Mesodermal cell (in vitro differentiated cells): ENCODE data around the gene SSBP2.
A peak's percentile ranks its signal among the peaks of the same experiment; 100 is the strongest.

ENCODE experiments used
- H3K27ac ChIP-seq: 2 replicates; pipeline ENCODE4 v1.7.0; 2013; ENCODE audit warnings: mild to moderate bottlenecking, low read depth, low read length, moderate library complexity; ENCODE audit not compliant: severe bottlenecking
- H3K36me3 ChIP-seq: 2 replicates; pipeline ENCODE4 v1.7.1; 2013; ENCODE audit warnings: mild to moderate bottlenecking, low read length, moderate library complexity; ENCODE audit not compliant: control insufficient read depth, insufficient read depth
- H3K4me1 ChIP-seq: one replicate; pipeline ENCODE4 v1.7.1; 2013; ENCODE audit warnings: mild to moderate bottlenecking, low read length; ENCODE audit not compliant: insufficient read depth, control insufficient read depth, poor library complexity, severe bottlenecking
- H3K4me3 ChIP-seq: 2 replicates; pipeline ENCODE4 v1.7.0; 2013; ENCODE audit warnings: low read length, control low read depth, mild to moderate bottlenecking; ENCODE audit not compliant: insufficient read depth, poor library complexity, severe bottlenecking; ENCODE audit errors: extremely low read depth
- H3K9me3 ChIP-seq: 2 replicates; pipeline ENCODE4 v1.7.1; 2013; ENCODE audit warnings: mild to moderate bottlenecking, low read length, moderate library complexity; ENCODE audit not compliant: control insufficient read depth
- WGBS, 2 experiments: methylation state at CpG; one replicate each; pipeline ENCODE4 v1.1.5; 2013; ENCODE audit warnings: missing lambda C conversion rate in 2 of 2; ENCODE audit not compliant: insufficient coverage in 2 of 2; 5-methylcytosine and 5-hydroxymethylcytosine counted together

The SSBP2 gene

GRCh38 chr5:81767938-81768337, 17.0 kb upstream of the SSBP2 start:
- no peaks in the 10 kb centered on the region for H3K9me3 ChIP-seq
- WGBS, 2 experiments: no CpG with 5 or more reads among the region's 2 CpGs
- no peak overlapping the region for H3K4me3 ChIP-seq
- H3K36me3 ChIP-seq: no peaks in the 10 kb centered on the region
- H3K4me1 ChIP-seq: peaks cover 9% of the 10 kb centered on the region
- H3K27ac ChIP-seq: no peak overlapping the region

GRCh38 chr5:81767097-81767496, 16.2 kb upstream of the SSBP2 start:
- WGBS, 2 experiments: 88 to 89% methylated on average over 5 to 7 of the region's 8 CpGs
- no peak overlapping the region for H3K27ac ChIP-seq
- no peaks in the 10 kb centered on the region for H3K36me3 ChIP-seq
- H3K4me3 ChIP-seq: no peak overlapping the region
- no peaks in the 10 kb centered on the region for H3K9me3 ChIP-seq
- peaks cover 9% of the 10 kb centered on the region for H3K4me1 ChIP-seq

- Histone ChIP-seq H3K4me3 (no peak overlapping the region), H3K4me1 (peaks cover 9% of the 10 kb centered on the region), H3K27ac (no peak overlapping the region), H3K36me3 (no peaks in the 10 kb centered on the region), H3K9me3 (no peaks in the 10 kb centered on the region)
- 98 to 100% methylated on average over 5 to 7 of the region's 7 CpGs for WGBS, 2 experiments
These were observed 15.7 kb upstream of the SSBP2 start for GRCh38 chr5:81766611-81767010.

- WGBS, 2 experiments: 89 to 98% methylated on average over 3 to 4 of the region's 4 CpGs
- Histone ChIP-seq H3K4me1 (no peaks in the 10 kb centered on the region), H3K27ac (no peak overlapping the region), H3K9me3 (no peaks in the 10 kb centered on the region), H3K36me3 (no peaks in the 10 kb centered on the region), H3K4me3 (no peak overlapping the region)
These were observed 12.5 kb upstream of the SSBP2 start for GRCh38 chr5:81763294-81763928.

- H3K36me3 ChIP-seq: no peaks in the 10 kb centered on the region
- H3K9me3 ChIP-seq: no peaks in the 10 kb centered on the region
- WGBS, 2 experiments: 100% methylated on average over 2 of the region's 4 CpGs
- no peak overlapping the region for H3K27ac ChIP-seq
- H3K4me3 ChIP-seq: no peak overlapping the region
- no peaks in the 10 kb centered on the region for H3K4me1 ChIP-seq
These were observed 12.0 kb upstream of the SSBP2 start for GRCh38 chr5:81762853-81763252.

GRCh38 chr5:81762401-81762800, 11.5 kb upstream of the SSBP2 start:
- no peaks in the 10 kb centered on the region for H3K9me3 ChIP-seq
- 80 to 82% methylated on average over 1 of the region's 3 CpGs for WGBS, 2 experiments

GRCh38 chr5:81761970-81762369, 11.1 kb upstream of the SSBP2 start:
- 100% methylated on average over 1 of the region's 1 CpG; no CpG with 5 or more reads in 1 of the 2 experiments for WGBS, 2 experiments
- no peaks in the 10 kb centered on the region for H3K36me3 ChIP-seq
- no peak overlapping the region for H3K27ac ChIP-seq
- no peak overlapping the region for H3K4me3 ChIP-seq
- H3K4me1 ChIP-seq: no peaks in the 10 kb centered on the region
- no peaks in the 10 kb centered on the region for H3K9me3 ChIP-seq

More at GRCh38 chr5:81762401-81762800, 11.5 kb upstream of the SSBP2 start:
- Histone ChIP-seq H3K4me3 (no peak overlapping the region), H3K4me1 (no peaks in the 10 kb centered on the region), H3K36me3 (no peaks in the 10 kb centered on the region), H3K27ac (no peak overlapping the region)

- WGBS, 2 experiments: no CpG with 5 or more reads among the region's 2 CpGs
- Histone ChIP-seq H3K4me1 (peaks cover 5% of the 10 kb centered on the region), H3K36me3 (no peaks in the 10 kb centered on the region), H3K4me3 (no peak overlapping the region), H3K27ac (no peak overlapping the region), H3K9me3 (no peaks in the 10 kb centered on the region)
These were observed 10.4 kb upstream of the SSBP2 start for GRCh38 chr5:81761270-81761669.

- Histone ChIP-seq H3K9me3 (no peaks in the 10 kb centered on the region), H3K4me1 (peaks cover 12% of the 10 kb centered on the region), H3K27ac (no peak overlapping the region), H3K36me3 (no peaks in the 10 kb centered on the region), H3K4me3 (no peak overlapping the region)
- 90 to 92% methylated on average over 3 to 4 of the region's 4 CpGs for WGBS, 2 experiments
These were observed 9.6 kb upstream of the SSBP2 start for GRCh38 chr5:81760521-81760920.

- 50 to 67% methylated on average over 2 of the region's 6 CpGs for WGBS, 2 experiments
These were observed 8.7 kb upstream of the SSBP2 start for GRCh38 chr5:81759632-81760005.

GRCh38 chr5:81757404-81757803, 6.5 kb upstream of the SSBP2 start:
- WGBS, 2 experiments: 75% methylated on average over 1 of the region's 1 CpG; no CpG with 5 or more reads in 1 of the 2 experiments
- H3K36me3 ChIP-seq: no peaks in the 10 kb centered on the region
- no peak overlapping the region for H3K27ac ChIP-seq
- peaks cover 16% of the 10 kb centered on the region for H3K4me1 ChIP-seq
- H3K4me3 ChIP-seq: no peak overlapping the region
- no peaks in the 10 kb centered on the region for H3K9me3 ChIP-seq

More at GRCh38 chr5:81759632-81760005, 8.7 kb upstream of the SSBP2 start:
- no peak overlapping the region for H3K4me3 ChIP-seq
- no peaks in the 10 kb centered on the region for H3K36me3 ChIP-seq
- peak overlapping the region; percentile 77 for H3K27ac ChIP-seq
- H3K9me3 ChIP-seq: no peaks in the 10 kb centered on the region
- peaks cover 14% of the 10 kb centered on the region for H3K4me1 ChIP-seq
